Left colon (tissue), 2 donors: Measurements from ENCODE around the gene ANGPTL4. TPM values are rescaled to one million over a fixed set of nuclear protein-coding genes. Genes with fewer than 3 reads are reported as not detected.
"Not testable (repeated sequence)": the region's sequence is repeated elsewhere in the genome, so short reads cannot be mapped to it uniquely, and the experiment has no call there.

Experiments
- ATAC-seq: fragments of 200-7000 bp; cut with Tn5 transposase; one replicate; pipeline ENCODE4 v1.9.1; 2020; ENCODE audit warnings: mild to moderate bottlenecking, moderate library complexity
- DNase-seq, 2 donors: peaks; one replicate each; pipeline ENCODE4 v3.0.0-alpha.2; 2020
- intact Hi-C, 2 donors: fragments of 100-400 bp; cut with DNase I in 1 of 2; cut with micrococcal nuclease in 1 of 2; formaldehyde crosslinking; loops; one replicate each; pipeline versions ENCODE4 v1.11.2 to v1.14.0; 2022; cut with DNase I, micrococcal nuclease
- long read RNA-seq: library from polyadenylated mRNA; unstranded; transcript quantifications from one replicate; pipeline ENCODE4 v2.0.0, GENCODE V29; 2021
- total RNA-seq, 2 donors: library from RNA; stranded (reverse); fragmentation: NEBNext Ultra II Directional; extraction: Animal tissue kit (Norgen Biotek cat#: 25700); gene quantifications; one replicate each; pipeline ENCODE4 v1.2.1, GENCODE V29; 2021
- donor health status: DM: no; HTN: no; CAD: no.
- donor health status: DM: yes; HTN: yes; CAD: no.

ANGPTL4 gene, protein sequence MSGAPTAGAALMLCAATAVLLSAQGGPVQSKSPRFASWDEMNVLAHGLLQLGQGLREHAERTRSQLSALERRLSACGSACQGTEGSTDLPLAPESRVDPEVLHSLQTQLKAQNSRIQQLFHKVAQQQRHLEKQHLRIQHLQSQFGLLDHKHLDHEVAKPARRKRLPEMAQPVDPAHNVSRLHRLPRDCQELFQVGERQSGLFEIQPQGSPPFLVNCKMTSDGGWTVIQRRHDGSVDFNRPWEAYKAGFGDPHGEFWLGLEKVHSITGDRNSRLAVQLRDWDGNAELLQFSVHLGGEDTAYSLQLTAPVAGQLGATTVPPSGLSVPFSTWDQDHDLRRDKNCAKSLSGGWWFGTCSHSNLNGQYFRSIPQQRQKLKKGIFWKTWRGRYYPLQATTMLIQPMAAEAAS
- total RNA-seq: 1 to 10 TPM; 3.2 TPM
- long read RNA-seq, transcript ANGPTL4-201 (7 exons, 1,879 nt): major isoform, 6 of 7 reads
- long read RNA-seq, partial matches to known transcripts: 0 of 7 reads
- long read RNA-seq, other reads (novel, unspliced or antisense): 1 of 7 reads

DNA sequence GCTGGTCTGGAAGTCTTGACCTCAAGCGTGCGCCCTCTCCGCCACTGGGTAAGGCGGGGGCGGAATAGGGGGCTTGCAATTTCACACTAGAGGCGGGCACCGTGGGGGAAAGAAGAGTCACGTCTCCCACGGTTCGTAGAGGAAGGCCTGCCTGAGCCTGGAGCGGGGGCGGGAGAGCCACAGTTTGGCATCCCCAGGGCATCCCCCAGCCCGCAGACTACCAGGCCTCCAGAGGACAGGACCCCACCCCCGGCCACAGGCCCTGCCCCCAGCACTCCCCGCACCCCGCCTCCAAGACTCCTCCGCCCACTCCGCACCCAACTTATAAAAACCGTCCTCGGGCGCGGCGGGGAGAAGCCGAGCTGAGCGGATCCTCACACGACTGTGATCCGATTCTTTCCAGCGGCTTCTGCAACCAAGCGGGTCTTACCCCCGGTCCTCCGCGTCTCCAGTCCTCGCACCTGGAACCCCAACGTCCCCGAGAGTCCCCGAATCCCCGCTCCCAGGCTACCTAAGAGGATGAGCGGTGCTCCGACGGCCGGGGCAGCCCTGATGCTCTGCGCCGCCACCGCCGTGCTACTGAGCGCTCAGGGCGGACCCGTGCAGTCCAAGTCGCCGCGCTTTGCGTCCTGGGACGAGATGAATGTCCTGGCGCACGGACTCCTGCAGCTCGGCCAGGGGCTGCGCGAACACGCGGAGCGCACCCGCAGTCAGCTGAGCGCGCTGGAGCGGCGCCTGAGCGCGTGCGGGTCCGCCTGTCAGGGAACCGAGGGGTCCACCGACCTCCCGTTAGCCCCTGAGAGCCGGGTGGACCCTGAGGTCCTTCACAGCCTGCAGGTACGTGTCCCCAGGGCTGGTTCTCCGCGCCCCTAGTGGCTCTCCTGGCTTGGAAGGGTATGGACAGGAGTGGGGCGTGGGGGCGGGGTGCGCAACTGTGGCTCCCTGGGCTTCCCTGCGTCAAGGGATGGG, at the start of gene ANGPTL4:
TSS of gene ANGPTL4 (plus strand) at position 353 of the 969 bp plus-strand sequence. CDS start at position 520, 167 bp downstream.
- ATAC-seq: peak; percentile 82
- DNase-seq: peak; percentile 85 to 87
- intact Hi-C loops: no loop called here

DNA sequence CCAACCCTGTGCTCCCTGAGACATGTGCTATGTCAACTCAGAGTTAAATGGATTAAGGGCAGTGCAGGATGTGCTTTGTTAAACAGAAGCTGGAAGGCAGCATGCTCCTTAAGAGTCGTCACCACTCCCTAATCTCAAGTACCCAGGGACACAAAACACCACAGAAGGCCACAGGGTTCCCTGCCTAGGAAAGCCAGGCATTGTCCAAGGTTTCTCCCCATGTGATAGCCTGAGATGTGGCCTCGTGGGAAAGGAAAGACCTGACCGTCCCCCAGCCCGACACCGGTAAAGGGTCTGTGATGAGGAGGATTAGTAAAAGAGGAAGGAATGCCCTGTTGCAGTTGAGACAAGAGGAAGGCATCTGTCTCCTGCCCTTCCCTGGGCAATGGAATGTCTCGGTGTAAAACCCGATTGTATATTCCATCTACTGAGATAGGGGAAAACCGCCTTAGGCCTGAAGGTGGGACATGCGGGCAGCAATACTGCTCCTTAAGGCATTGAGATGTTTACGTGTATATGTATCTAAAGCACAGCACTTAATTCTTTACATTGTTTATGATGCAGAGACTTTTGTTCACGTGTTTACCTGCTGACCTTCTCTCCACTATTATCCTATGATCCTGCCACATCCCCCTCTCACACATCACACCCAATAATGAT, 48.8 kb upstream of the ANGPTL4 start:
- ATAC-seq, DNase-seq, intact Hi-C loops: not testable (repeated sequence)

DNA sequence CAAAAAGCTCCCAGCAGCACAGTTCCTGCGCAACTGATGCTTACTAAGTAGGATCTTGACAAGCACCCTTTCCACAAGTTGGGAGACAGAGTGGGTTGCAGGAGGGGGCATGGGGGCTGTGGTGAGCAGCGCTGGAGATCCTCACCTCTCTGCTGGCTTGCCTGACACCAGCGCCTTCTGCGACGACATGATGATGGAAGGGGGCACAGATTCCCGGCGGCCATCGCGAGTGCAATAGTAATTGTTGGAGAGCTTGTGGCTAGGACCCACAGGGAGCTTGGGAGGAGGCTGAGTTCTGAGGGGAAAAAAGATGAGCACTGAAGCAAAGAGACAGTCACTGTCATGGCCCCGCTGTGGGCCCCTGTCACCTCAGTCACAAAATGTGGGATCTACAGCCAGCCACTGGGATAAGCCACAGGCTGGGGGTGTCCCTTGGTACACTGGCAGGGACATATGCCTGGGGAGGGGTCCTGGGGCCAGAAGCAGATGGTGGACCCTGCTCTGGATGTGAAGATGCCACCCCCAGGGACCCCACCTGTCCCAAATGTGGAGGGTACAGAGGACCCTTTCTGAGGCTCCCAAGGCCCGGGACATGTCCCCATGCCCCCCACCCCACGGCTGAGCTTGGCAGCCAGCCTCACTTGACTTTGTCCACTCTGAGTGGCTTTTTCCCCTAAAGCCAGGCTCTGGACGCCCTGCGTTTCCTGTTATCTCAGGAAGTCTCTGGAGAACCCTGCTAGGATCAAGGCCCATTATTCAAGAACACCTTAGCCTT, 47.4 kb upstream of the ANGPTL4 start:
- no peak for ATAC-seq
- DNase-seq: no peak
- intact Hi-C loops: no loop called here

DNA sequence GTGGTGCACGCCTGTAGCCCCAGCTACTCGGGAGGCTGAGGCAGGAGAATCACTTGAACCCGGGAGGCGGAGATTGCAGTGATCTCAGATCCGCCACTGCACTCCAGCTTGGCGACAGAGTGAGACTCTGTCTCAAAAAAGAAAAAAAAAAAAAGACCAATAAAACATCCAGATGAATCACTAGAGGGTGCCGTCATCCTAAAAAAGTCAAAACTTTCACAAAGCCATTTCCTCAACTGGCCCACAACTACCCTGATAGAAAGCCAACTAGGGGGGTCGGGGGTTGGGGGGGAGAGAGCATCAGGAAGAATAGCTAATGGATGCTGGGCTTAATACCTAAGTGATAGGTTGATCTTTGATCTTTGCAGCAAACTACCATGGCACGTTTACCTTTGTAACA, 45.1 kb upstream of the ANGPTL4 start:
- intact Hi-C loops, DNase-seq, ATAC-seq: not testable (repeated sequence)

DNA sequence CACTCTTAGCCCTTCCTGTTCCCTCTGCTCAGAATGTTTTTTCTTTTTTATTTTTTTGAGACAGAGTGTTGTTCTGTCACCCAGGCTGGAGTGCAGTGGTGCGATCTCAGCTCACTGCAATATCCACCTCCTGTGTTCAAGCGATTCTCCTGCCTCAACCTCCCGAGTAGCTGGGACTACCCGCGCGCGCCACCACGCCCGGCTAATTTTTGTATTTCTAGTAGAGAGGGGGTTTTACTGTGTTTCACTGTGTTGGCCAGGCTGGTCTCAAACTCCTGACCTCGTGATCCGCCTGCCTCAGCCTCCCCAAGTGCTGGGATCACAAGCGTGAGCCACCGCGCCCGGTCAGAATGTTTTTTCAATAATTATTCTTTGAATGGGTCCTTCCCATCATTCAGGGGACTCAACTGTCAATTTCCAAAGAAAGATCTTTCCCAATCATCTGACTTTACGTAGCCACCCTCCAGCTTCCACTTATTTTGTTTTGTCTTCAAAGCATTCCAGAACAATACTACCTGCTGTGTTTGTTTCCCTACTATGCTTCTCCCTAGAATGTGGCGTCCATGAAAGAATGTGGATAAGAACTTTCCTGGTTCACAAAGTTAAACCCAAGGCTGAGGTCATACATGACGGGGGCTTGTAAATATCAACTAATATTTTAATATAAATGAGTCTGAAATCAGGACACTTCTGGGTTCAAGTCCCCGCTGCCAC, 44.0 kb upstream of the ANGPTL4 start:
- no peak for ATAC-seq
- intact Hi-C loops: no loop called here

DNA sequence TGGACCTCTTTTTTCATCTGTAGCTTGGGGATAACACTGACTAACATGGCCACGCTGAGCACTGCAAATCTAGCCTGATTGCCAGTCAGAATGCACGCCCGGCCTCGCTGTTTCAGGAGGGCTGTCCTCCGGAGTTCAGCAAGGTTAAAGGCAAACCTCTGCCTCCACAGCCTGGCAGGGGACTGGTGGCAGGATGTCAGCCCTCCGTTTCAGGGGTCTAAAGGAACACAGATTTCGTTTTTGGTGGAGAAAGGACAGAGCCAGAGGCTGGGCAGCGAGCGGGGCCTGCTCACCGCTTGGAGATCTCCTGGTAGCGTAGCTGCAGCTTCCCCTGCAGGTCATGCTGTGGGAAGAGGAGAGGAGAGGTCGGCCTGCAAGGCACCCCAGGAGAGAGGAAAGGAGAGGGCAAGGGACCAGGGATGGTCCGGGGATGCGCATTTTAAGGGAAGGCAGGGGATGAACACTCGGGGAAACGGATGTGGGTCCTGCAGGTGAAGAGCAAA, 43.3 kb upstream of the ANGPTL4 start:
- intact Hi-C loops: no loop called here
- DNase-seq (peak in 1 of 2 donors; percentile 44), ATAC-seq (peak; percentile 35)

More for the DNA sequence above, 44.0 kb upstream of the ANGPTL4 start:
- no peak for DNase-seq

DNA sequence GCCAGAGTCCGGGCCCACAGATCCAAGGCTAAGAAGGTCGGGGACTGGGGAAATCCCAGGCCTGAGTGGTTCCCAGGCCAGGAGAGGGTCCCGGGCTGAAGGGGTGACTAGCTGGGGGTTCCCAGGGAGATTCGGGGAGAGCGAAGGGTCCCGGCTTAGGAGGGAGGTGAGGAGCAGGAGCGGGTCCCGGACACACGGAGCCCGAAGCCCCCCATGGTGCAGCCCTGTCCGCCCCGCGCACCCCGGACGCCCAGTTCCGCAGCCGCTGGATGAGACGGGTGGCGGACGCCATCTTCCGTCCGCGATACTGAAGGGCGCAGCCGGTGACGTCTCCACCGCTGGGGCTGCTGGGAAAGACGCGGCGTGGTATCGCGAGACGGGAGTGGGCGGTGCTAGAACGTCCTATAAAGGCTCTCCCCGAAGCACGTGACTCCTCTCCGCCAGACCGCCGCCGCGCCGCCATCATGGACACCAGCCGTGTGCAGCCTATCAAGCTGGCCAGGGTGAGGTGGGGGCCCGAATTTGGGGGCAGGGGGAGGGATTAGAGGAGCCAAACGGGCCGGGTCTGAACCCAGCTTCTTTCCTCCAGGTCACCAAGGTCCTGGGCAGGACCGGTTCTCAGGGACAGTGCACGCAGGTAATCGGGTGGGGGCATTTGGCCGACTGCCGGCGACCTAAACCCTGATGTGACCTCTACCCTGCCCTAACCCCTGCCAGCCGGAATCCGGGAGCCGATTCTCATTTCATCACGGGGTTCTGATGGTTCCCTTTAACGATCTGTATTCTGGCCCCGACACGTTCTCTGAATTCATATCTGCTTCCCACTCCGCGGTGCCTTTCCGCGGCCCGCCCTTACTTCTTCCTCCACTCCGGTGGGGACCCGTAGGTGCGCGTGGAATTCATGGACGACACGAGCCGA, 42.6 kb upstream of the ANGPTL4 start, which contains the start of the genes NDUFA7 and RPS28:
TSS of gene NDUFA7 (minus strand) at position 309 of the 919 bp plus-strand sequence. CDS start at position 292, 17 bp downstream.
TSS of gene RPS28 (plus strand) at position 430 of the 919 bp plus-strand sequence. CDS start at position 465, 35 bp downstream.
- DNase-seq (peak; percentile 96 to 99), ATAC-seq (peak; percentile 92)
- intact Hi-C loops: no loop called here

DNA sequence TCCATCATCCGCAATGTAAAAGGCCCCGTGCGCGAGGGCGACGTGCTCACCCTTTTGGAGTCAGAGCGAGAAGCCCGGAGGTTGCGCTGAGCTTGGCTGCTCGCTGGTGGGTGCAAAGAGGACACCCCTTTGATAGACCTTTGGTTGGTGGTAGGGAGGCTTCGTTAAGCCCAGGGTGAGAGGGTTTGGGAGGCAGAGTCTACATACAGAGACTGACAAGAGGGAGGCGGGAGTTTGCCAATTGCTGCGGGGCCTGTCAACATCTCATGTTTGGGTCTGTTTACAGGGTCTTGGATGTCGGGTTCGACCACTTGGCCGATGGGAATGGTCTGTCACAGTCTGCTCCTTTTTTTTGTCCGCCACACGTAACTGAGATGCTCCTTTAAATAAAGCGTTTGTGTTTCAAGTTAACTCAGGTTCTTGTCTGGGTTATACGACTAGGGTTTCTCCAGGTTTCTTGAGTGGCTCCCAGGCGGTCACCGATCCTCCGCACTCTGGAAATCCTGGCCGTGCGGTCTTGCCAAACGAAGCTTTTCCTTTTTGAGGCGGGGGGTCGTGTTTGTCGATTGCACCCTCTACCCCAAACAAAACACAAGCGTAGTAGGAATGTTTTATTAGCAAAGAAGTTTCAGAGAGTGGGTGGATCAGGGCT, 41.8 kb upstream of the ANGPTL4 start:
- intact Hi-C loops: no loop called here
- ATAC-seq (no peak), DNase-seq (no peak)

DNA sequence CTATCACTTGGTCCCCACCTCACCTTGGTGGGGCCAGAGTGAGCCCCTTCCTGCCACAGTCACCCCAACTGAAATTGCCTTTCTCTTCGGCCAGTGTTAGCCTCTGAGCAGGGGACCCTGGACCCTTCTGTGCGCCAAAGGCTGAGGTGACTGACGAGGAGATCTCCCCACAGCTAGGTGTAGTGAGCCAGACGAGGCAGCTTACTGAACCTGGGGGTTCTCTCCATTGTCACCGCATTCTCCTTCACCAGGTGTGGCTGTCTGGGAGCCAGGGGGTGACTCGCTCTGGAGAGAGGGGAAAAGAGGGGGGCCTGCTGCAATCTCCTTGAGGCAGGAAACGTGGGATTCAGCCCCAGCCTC, 41.3 kb upstream of the ANGPTL4 start:
- intact Hi-C loops: no loop called here
- ATAC-seq (no peak), DNase-seq (no peak)

DNA sequence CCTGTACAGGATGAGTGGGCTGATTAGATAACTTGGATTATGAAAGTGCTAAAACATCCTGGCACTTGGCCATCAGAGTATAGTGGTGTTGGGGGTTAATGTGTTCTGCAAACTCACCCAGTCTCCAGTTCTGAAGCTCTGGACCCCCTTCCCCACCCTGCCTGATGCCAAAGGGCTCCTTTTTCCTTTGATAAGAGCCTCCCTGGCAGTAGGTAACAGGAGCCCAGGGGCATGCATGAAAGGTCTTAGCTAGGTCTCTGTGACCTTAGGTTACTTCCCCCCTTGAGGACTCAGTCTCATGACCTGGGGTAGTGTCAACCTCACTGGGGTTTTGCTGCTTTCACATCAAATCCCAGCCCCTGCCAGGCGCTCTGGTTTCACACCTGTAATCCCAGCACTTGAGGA, 40.2 kb upstream of the ANGPTL4 start:
- ATAC-seq (no peak), DNase-seq (no peak)
- intact Hi-C loops: no loop called here

DNA sequence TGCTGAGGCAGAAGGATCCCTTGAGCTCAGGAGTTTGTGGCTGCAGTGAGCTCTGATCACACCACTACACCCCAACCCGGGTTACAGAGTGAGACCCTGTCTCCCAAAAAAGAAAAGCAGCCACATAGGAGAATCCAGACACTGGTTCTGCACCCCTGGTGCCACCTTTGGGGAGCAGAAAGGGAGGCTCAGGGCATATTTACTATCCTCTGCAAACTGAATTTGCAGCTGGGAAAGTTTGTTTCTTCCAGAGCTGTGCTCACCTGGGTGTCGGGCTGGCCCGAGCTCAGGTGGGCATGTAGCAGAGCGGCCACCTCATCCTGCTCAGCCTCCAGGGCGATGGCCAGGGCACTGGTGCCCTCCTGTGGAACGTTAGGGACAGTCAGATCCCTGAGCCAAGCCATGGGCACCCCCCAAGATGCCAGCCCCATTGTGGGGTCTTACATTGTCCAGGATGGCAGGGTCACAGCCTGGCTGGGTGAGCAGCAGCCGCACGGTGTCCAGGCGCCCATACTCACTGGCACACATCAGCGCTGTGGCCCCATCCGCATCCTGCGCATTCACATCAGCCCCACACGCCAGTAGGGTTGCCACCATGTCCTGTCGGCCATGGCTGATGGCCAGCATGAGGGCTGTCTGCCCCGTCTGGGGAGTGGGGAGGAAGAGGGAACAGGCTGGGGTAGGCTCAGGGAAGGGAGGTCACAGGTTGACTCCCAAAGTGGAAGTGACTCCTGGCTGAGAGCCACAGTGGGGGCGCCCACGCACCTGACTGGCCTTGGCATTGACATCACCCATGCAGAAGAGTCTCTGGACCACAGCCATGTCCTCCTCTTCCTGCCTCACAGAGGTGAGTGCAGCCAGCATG, 39.5 kb upstream of the ANGPTL4 start:
- ATAC-seq (no peak), DNase-seq (no peak)
- intact Hi-C loops: no loop called here

DNA sequence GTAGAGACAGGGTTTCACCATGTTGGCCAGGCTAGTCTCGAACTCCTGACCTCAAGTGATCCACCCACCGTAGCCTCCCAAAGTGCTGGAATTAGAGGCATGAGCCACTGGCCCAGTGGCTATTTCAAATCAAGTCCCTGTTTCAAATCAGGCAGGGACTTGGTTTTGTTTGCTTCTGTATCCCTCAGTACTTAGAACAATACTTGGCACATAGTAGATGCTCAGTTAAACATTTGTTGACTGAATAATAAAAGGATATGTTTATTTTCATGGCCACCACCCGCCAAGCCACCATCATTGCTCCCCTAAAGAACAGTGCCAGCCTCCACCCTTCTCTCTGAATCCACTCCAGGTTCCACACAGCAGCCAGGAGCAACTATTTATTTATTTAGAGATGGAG, 38.5 kb upstream of the ANGPTL4 start:
- no peak for DNase-seq
- intact Hi-C loops: no loop called here
- no peak for ATAC-seq

DNA sequence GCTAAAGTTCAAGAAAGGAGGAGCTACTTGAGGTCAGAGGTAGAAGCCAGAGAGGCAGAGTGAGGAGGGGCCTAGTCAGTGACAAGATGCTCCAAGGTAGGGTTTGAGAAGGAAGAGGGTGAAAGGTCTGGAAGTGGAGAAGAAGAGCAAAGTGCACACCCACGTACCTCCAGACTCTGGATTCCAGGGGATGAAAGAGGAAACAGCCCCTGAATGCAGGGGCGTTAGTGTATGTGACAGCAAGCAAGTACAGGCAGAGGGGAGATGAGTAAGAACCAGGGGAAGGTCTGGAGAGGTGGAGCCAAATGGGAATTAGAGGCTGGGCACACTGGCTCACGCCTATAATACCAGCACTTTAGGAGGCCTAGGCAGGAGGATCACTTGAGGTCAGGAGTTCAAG, 34.0 kb upstream of the ANGPTL4 start:
- intact Hi-C loops: no loop called here
- ATAC-seq (no peak), DNase-seq (no peak)

DNA sequence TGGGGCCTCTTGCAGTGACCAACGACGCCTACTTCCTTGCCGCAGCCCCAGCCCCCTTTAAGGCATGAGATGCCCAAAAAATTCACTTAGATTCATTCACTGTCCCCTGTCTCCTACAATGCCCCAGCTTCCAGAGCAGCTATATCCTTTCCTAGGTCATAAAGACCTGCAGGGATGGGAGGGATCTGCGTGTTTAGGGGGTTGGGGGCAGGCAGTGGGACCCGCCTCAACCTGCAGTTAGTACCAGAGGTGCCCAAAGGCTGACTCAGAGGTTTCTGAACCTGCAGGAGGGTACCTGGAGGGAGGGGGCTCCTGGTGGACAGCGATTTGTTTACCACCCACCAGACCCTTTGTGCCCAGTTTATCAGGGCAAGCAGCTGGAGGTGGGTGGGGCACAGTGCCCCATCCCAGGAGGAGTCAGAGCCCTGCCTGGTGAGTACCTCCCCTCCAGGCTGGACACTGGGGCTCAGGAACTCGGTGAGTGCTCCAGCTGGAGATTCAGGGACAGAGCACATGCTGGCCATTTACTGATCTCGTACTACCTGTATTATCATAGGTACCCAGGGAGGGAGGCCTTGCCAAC, 32.6 kb upstream of the ANGPTL4 start:
- intact Hi-C loops: no loop called here
- ATAC-seq (no peak), DNase-seq (no peak)
